IMR-90 (cell line): ENCODE results near the gene PTGS1. TPM values are rescaled to one million over a fixed set of nuclear protein-coding genes. Genes with fewer than 3 reads are reported as not detected.

Source experiments
- ATAC-seq: fragments of 200-7000 bp; cut with Tn5 transposase; 2 replicates; pipeline ENCODE4 v1.9.1; 2020; ENCODE audit warnings: low read depth, mild to moderate bottlenecking, moderate library complexity
- BruUV-seq: library from RNA; stranded (reverse); fragments of 400-500 nt; replicated peaks from 2 replicates; lab custom pipeline; 2021; lab: Mats Ljungman, UMichigan
- CTCF ChIA-PET: fragments of 300-600 bp; formaldehyde crosslinking; extraction: SDS; loops from one replicate; lab custom pipeline; 2021; ENCODE audit warnings: antibody characterized with exemption; lab: Yijun Ruan, JAX
- POLR2A ChIA-PET: fragments of 300-600 bp; sonication (Branson Sonifier 250); formaldehyde crosslinking; loops from one replicate; lab custom pipeline; 2022; ENCODE audit warnings: antibody characterized with exemption; ENCODE audit not compliant: unreplicated experiment; lab: Charles Lee
- DNase-seq: peaks from one replicate; pipeline ENCODE4 v3.0.0; 2013
- H2AFZ ChIP-seq: replicated peaks from 2 replicates; pipeline ENCODE3; 2013; ENCODE audit warnings: low read length, mild to moderate bottlenecking; ENCODE audit not compliant: poor library complexity
- H2AK5ac ChIP-seq: 2 replicates; pipeline ENCODE4 v1.6.1; 2013; ENCODE audit warnings: low read depth, low read length, inconsistent platforms
- H2AK9ac ChIP-seq: replicated peaks from 2 replicates; pipeline ENCODE3; 2013; ENCODE audit warnings: mild to moderate bottlenecking, low read depth, low read length, moderate library complexity; ENCODE audit not compliant: poor library complexity
- H2BK120ac ChIP-seq: 2 replicates; pipeline ENCODE4 v1.6.1; 2013; ENCODE audit warnings: low read depth, low read length, inconsistent platforms
- H2BK15ac ChIP-seq: 3 replicates; pipeline ENCODE4 v1.6.1; 2013; ENCODE audit warnings: low read depth, low read length, inconsistent platforms
- H2BK20ac ChIP-seq: 2 replicates; pipeline ENCODE4 v1.6.1; 2013; ENCODE audit warnings: low read depth, mild to moderate bottlenecking, inconsistent platforms, low read length, moderate library complexity
- H2BK5ac ChIP-seq: 2 replicates; pipeline ENCODE4 v1.6.1; 2013; ENCODE audit warnings: mild to moderate bottlenecking, low read depth, low read length, inconsistent platforms; ENCODE audit not compliant: poor library complexity, severe bottlenecking
- H3K14ac ChIP-seq: replicated peaks from 2 replicates; pipeline ENCODE4 v1.6.1; 2013; ENCODE audit warnings: low read depth, low read length, inconsistent platforms
- H3K18ac ChIP-seq: 2 replicates; pipeline ENCODE4 v1.6.1; 2013; ENCODE audit warnings: low read depth, low read length, control low read depth
- H3K23ac ChIP-seq: 2 replicates; pipeline ENCODE4 v1.6.1; 2013; ENCODE audit warnings: low read depth, low read length, inconsistent platforms
- H3K27ac ChIP-seq: 2 replicates; pipeline ENCODE4 v1.5.1; 2013; ENCODE audit warnings: mild to moderate bottlenecking, control low read depth, low read length; ENCODE audit not compliant: insufficient read depth
- H3K27me3 ChIP-seq: 2 replicates; pipeline ENCODE4 v1.6.1; 2013; ENCODE audit warnings: low read length; ENCODE audit not compliant: control insufficient read depth, insufficient read depth
- H3K36me3 ChIP-seq: 2 replicates; pipeline ENCODE4 v1.6.1; 2013; ENCODE audit warnings: low read length, mixed read lengths; ENCODE audit not compliant: control insufficient read depth, insufficient read depth
- H3K4ac ChIP-seq: 2 replicates; pipeline ENCODE4 v1.6.1; 2013; ENCODE audit warnings: low read depth, low read length, inconsistent platforms
- H3K4me1 ChIP-seq: 2 replicates; pipeline ENCODE4 v1.6.1; 2013; ENCODE audit warnings: low read length, mixed read lengths; ENCODE audit not compliant: control insufficient read depth, insufficient read depth
- H3K4me2 ChIP-seq: 2 replicates; pipeline ENCODE4 v1.6.1; 2013; ENCODE audit warnings: low read depth, mild to moderate bottlenecking, control low read depth, low read length, moderate library complexity
- H3K4me3 ChIP-seq: 2 replicates; pipeline ENCODE4 v1.5.1; 2013; ENCODE audit warnings: low read depth, mild to moderate bottlenecking, control low read depth, low read length, moderate library complexity; ENCODE audit not compliant: insufficient read depth
- H3K56ac ChIP-seq: 2 replicates; pipeline ENCODE4 v1.6.1; 2013; ENCODE audit warnings: low read length, inconsistent platforms; ENCODE audit not compliant: insufficient read depth; ENCODE audit errors: extremely low read depth
- H3K79me1 ChIP-seq, 2 experiments: 2 replicates each; pipeline ENCODE4 v1.6.1; 2013; ENCODE audit warnings: low read length in 2 of 2, inconsistent platforms in 1 of 2, low read depth in 1 of 2
- H3K9ac ChIP-seq: 2 replicates; pipeline ENCODE4 v1.6.1; 2013; ENCODE audit warnings: low read depth, low read length, control low read depth
- H3K9me1 ChIP-seq: 2 replicates; pipeline ENCODE4 v1.6.1; 2013; ENCODE audit warnings: low read length, inconsistent platforms; ENCODE audit not compliant: insufficient read depth
- H3K9me3 ChIP-seq: 2 replicates; pipeline ENCODE4 v1.6.1; 2013; ENCODE audit warnings: low read length; ENCODE audit not compliant: control insufficient read depth, insufficient read depth
- H4K20me1 ChIP-seq: 2 replicates; pipeline ENCODE4 v1.6.1; 2013; ENCODE audit warnings: low read length, inconsistent platforms; ENCODE audit not compliant: insufficient read depth
- H4K5ac ChIP-seq: 2 replicates; pipeline ENCODE4 v1.6.1; 2013; ENCODE audit warnings: mild to moderate bottlenecking, low read depth, low read length, control low read depth
- H4K8ac ChIP-seq, 2 experiments: 2 replicates each; pipeline ENCODE4 v1.6.1; 2013; ENCODE audit warnings: low read depth in 2 of 2, low read length in 2 of 2, control low read depth in 1 of 2, inconsistent platforms in 1 of 2
- H4K91ac ChIP-seq: 2 replicates; pipeline ENCODE4 v1.6.1; 2013; ENCODE audit warnings: low read depth, low read length, inconsistent platforms; ENCODE audit not compliant: insufficient read depth
- BHLHE40 ChIP-seq: fragments of 150-350 bp; IDR thresholded peaks from 2 replicates; pipeline ENCODE4 v1.6.1; 2016; ENCODE audit warnings: mild to moderate bottlenecking, low read depth, low read length
- MAFK ChIP-seq: IDR thresholded peaks from 2 replicates; pipeline ENCODE4 v1.6.1; 2012; ENCODE audit warnings: low read depth, low read length, improper control_type of control experiment
- RCOR1 ChIP-seq: IDR thresholded peaks from 2 replicates; pipeline ENCODE4 v1.6.1; 2012; ENCODE audit warnings: mild to moderate bottlenecking, low read length, improper control_type of control experiment; ENCODE audit not compliant: insufficient replicate concordance
- RFX5 ChIP-seq: IDR thresholded peaks from 2 replicates; pipeline ENCODE4 v1.8.0; 2012; ENCODE audit warnings: low read depth, mild to moderate bottlenecking, low read length, moderate library complexity
- SMC3 ChIP-seq: fragments of 150-350 bp; IDR thresholded peaks from 2 replicates; pipeline ENCODE4 v1.6.1; 2016; ENCODE audit warnings: low read depth, mild to moderate bottlenecking, antibody characterized with exemption, low read length, moderate library complexity
- WGBS, 2 experiments: methylation state at CpG; one replicate each; pipeline versions ENCODE4 v1.1.5 to v1.1.7; 2013; ENCODE audit warnings: missing lambda C conversion rate in 2 of 2; ENCODE audit not compliant: insufficient read length in 1 of 2; ENCODE audit errors: extremely low coverage in 2 of 2; 5-methylcytosine and 5-hydroxymethylcytosine counted together
- dilution Hi-C: fragments of 300-500 bp; cut with HindIII; formaldehyde crosslinking; loops from one replicate; pipeline ENCODE4 v1.14.3; 2018; ENCODE audit warnings: low sequenced_read_pairs; ENCODE audit not compliant: unreplicated experiment
- in situ Hi-C: fragments of 300-500 bp; cut with MboI; formaldehyde crosslinking; loops from 3 replicates; pipeline ENCODE4 v1.14.3; 2019; ENCODE audit warnings: low sequenced_read_pairs, inconsistent platforms, mixed read lengths
- intact Hi-C: fragments of 100-400 bp; cut with micrococcal nuclease; formaldehyde crosslinking; loops from 2 replicates; pipeline ENCODE4 v1.10.0; 2022
- polyA plus RNA-seq, 3 experiments: library from polyadenylated mRNA; depleted of rRNA; stranded (reverse); fragments of >200 nt; gene quantifications; 2 replicates each; pipeline ENCODE4 v1.2.3, GENCODE V29; 2012; ENCODE audit warnings: low replicate concordance in 1 of 3
- total RNA-seq: library from RNA; depleted of rRNA; stranded (reverse); fragments of >200 nt; gene quantifications from 2 replicates; pipeline ENCODE4 v1.2.3, GENCODE V29; 2012
- TF ChIP-seq, protein P1 (sequence below): fragments of 150-350 bp; IDR thresholded peaks from 2 replicates; pipeline ENCODE4 v1.6.1; 2016; ENCODE audit warnings: low read depth, mild to moderate bottlenecking, low read length, moderate library complexity, borderline replicate concordance

PTGS1 gene
- total and polyA plus RNA-seq, 2 of the 4 experiments (the other 2 are of a cell fraction), result 24.7 to 38.3 TPM

DNA sequence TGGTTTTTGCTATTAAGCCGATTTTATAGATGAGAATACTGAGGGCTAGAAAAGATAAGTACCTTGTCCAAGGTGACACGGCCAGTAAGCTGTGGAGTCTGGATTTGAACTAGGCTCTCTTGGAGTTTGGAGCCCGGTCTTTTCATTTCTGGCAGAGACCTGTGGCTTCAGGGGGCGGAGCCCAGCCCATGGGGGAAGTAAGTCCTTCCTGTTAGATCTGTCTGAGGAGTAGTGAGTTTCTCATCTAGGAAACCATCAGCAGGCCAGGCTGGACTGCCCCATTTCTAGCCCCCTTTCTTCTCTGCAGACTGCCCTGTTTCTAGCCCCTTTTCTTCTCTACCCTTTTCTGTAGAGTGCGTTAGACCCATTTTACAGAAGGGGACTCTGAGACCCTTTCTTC is 521 bp upstream of the PTGS1 start:
- peak overlapping the region; percentile 81; the same call in 1 of the 2 replicates for H3K4me3 ChIP-seq

More for the DNA sequence above, 521 bp upstream of the PTGS1 start:
- 0 out of 2 replicates have a peak overlapping the region, but pooled peaks have one; percentile 22 for H3K56ac ChIP-seq
- in situ Hi-C loops (loop anchor here (10.0 kb wide), 1 partner anchor 444 kb away; no protein-coding TSS in a partner anchor), dilution Hi-C loops (no loop called here), intact Hi-C loops (no loop called here)
- peak overlapping the region; percentile 83 for H3K18ac ChIP-seq
- peak overlapping the region; percentile 78 to 94 for H4K8ac ChIP-seq
- peak overlapping the region; percentile 52 for H3K27ac ChIP-seq
- whole genome bisulfite sequencing, 2 experiments, result no CpG with 5 or more reads among the region's 5 CpGs
- peak overlapping the region; percentile 94 for H3K4me2 ChIP-seq
- CTCF ChIA-PET, result no interaction called here
- peaks cover 32 to 41% of the 10 kb centered on the region in 2 experiments; a peak in 3 of 4 replicates for H3K79me1 ChIP-seq
- peak overlapping the region; percentile 94 for H4K5ac ChIP-seq
- no peak for ATAC-seq
- peak overlapping the region; percentile 63 for H3K9ac ChIP-seq
- H2AFZ ChIP-seq, result peak overlapping the region; percentile 84
- peak overlapping the region; percentile 40 for H2BK5ac ChIP-seq
- BruUV-seq, result no TSS peak
- H3K9me3 ChIP-seq, result no peaks in the 10 kb centered on the region
- peak overlapping the region; percentile 92 for H3K4ac ChIP-seq
- H4K91ac ChIP-seq, result peak overlapping the region; percentile 90
- H3K36me3 ChIP-seq, result peaks cover 5% of the 10 kb centered on the region
- no peak for DNase-seq
- H2AK9ac ChIP-seq, result peak overlapping the region; percentile 38
- peak overlapping the region; percentile 81 for H2BK20ac ChIP-seq
- peak overlapping the region; percentile 93 for H2BK120ac ChIP-seq
- H3K27me3 ChIP-seq, result no peaks in the 10 kb centered on the region
- H4K20me1 ChIP-seq, result no peaks in the 10 kb centered on the region
- peak overlapping the region; percentile 66 for H3K23ac ChIP-seq
- TF ChIP-seq RFX5 (no peak), SMC3 (no peak), RCOR1 (no peak), MAFK (no peak), BHLHE40 (no peak)
- TF ChIP-seq, protein P1, sequence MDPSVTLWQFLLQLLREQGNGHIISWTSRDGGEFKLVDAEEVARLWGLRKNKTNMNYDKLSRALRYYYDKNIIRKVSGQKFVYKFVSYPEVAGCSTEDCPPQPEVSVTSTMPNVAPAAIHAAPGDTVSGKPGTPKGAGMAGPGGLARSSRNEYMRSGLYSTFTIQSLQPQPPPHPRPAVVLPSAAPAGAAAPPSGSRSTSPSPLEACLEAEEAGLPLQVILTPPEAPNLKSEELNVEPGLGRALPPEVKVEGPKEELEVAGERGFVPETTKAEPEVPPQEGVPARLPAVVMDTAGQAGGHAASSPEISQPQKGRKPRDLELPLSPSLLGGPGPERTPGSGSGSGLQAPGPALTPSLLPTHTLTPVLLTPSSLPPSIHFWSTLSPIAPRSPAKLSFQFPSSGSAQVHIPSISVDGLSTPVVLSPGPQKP, result no peak
- H2AK5ac ChIP-seq, result peak overlapping the region; percentile 74
- peaks cover 26% of the 10 kb centered on the region for H3K9me1 ChIP-seq
- peak overlapping the region; percentile 93 for H2BK15ac ChIP-seq
- POLR2A ChIA-PET, result no interaction called here
- peaks cover 34% of the 10 kb centered on the region for H3K4me1 ChIP-seq
- H3K14ac ChIP-seq, result peak overlapping the region; percentile 84
